Hepatocyte (in vitro differentiated cells): ENCODE data around the gene LTN1.

Source experiments
- EZH2 ChIP-seq: fragments of 200-600 bp; sonication (generic); IDR thresholded peaks from 2 replicates; pipeline ENCODE4 v1.6.1; 2016; ENCODE audit warnings: antibody characterized with exemption, mild to moderate bottlenecking, borderline replicate concordance
- EZH2phosphoT487 ChIP-seq: fragments of 200-600 bp; sonication (generic); IDR thresholded peaks from one replicate; pipeline ENCODE4 v1.6.1; 2018; ENCODE audit warnings: antibody characterized with exemption, mild to moderate bottlenecking, low read depth, moderate library complexity; ENCODE audit not compliant: unreplicated experiment, severe bottlenecking
- TF ChIP-seq, protein P1 (sequence below): fragments of 200-600 bp; sonication (generic); IDR thresholded peaks from 2 replicates; pipeline ENCODE4 v1.5.1; 2016; ENCODE audit warnings: antibody characterized with exemption, mild to moderate bottlenecking; ENCODE audit not compliant: poor library complexity

GRCh38 chr21:28937737-28938136 is 54.9 kb downstream of the LTN1 start:
- TF ChIP-seq, protein P1, sequence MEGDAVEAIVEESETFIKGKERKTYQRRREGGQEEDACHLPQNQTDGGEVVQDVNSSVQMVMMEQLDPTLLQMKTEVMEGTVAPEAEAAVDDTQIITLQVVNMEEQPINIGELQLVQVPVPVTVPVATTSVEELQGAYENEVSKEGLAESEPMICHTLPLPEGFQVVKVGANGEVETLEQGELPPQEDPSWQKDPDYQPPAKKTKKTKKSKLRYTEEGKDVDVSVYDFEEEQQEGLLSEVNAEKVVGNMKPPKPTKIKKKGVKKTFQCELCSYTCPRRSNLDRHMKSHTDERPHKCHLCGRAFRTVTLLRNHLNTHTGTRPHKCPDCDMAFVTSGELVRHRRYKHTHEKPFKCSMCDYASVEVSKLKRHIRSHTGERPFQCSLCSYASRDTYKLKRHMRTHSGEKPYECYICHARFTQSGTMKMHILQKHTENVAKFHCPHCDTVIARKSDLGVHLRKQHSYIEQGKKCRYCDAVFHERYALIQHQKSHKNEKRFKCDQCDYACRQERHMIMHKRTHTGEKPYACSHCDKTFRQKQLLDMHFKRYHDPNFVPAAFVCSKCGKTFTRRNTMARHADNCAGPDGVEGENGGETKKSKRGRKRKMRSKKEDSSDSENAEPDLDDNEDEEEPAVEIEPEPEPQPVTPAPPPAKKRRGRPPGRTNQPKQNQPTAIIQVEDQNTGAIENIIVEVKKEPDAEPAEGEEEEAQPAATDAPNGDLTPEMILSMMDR, result no peak
- TF ChIP-seq EZH2 (no peak), EZH2phosphoT487 (no peak)
